H1 (cell line): ENCODE data around the gene MMEL1. TPM values are rescaled to one million over a fixed set of nuclear protein-coding genes. Genes with fewer than 3 reads are reported as not detected.

ENCODE experiments used
- CTCF ChIA-PET: fragments of 300-600 bp; sonication (Branson Sonifier 250); formaldehyde crosslinking; loops from one replicate; lab custom pipeline; 2021; ENCODE audit not compliant: partially characterized antibody; lab: Charles Lee
- POLR2A ChIA-PET: fragments of 300-600 bp; sonication (Branson Sonifier 250); formaldehyde crosslinking; loops from one replicate; lab custom pipeline; 2021; ENCODE audit warnings: inconsistent platforms; ENCODE audit not compliant: partially characterized antibody; lab: Charles Lee
- DNase-seq, 2 experiments: peaks; one replicate each; pipeline versions ENCODE4 v3.0.0 to v3.0.0-alpha.2; 2010 to 2022; ENCODE audit warnings: low spot score in 2 of 2, low read depth in 1 of 2, mixed read lengths in 1 of 2
- FAIRE-seq: peaks from 2 replicates; lab custom pipeline; 2011; peaks lifted over from hg19 to GRCh38; lab: Jason Lieb, UNC
- H2AFZ ChIP-seq: 2 replicates; pipeline ENCODE4 v1.8.1; 2012; ENCODE audit warnings: low read length, inconsistent platforms
- H2AK5ac ChIP-seq: 2 replicates; pipeline ENCODE4 v1.6.1; 2013; ENCODE audit warnings: low read depth, low read length
- H2BK120ac ChIP-seq: replicated peaks from 2 replicates; pipeline ENCODE3; 2013; ENCODE audit warnings: low read depth, low read length, inconsistent platforms
- H2BK12ac ChIP-seq: 2 replicates; pipeline ENCODE4 v1.6.1; 2013; ENCODE audit warnings: low read depth, low read length
- H2BK15ac ChIP-seq: 2 replicates; pipeline ENCODE4 v1.6.1; 2013; ENCODE audit warnings: low read length
- H2BK20ac ChIP-seq: 2 replicates; pipeline ENCODE4 v1.6.1; 2013; ENCODE audit warnings: low read length
- H2BK5ac ChIP-seq: 2 replicates; pipeline ENCODE4 v1.6.1; 2013; ENCODE audit warnings: low read depth, low read length
- H3K14ac ChIP-seq: 2 replicates; pipeline ENCODE4 v1.6.1; 2013; ENCODE audit warnings: inconsistent platforms; ENCODE audit not compliant: insufficient read length
- H3K18ac ChIP-seq: 2 replicates; pipeline ENCODE4 v1.6.1; 2013; ENCODE audit warnings: low read length; ENCODE audit errors: extremely low read depth
- H3K23ac ChIP-seq: 2 replicates; pipeline ENCODE4 v1.6.1; 2013; ENCODE audit warnings: inconsistent platforms; ENCODE audit not compliant: insufficient read length
- H3K23me2 ChIP-seq: 2 replicates; pipeline ENCODE4 v1.6.1; 2013; ENCODE audit warnings: low read depth, low read length
- H3K27ac ChIP-seq: 2 replicates; pipeline ENCODE4 v1.6.1; 2011; ENCODE audit warnings: low read depth, low read length, inconsistent platforms
- H3K27me3 ChIP-seq, 4 experiments: replicated peaks in 1 of 4; 1 replicate in 1 of 4; 2 replicates in 3 of 4; pipeline versions ENCODE4 v1.6.1 to v1.8.1; 2011 to 2013; ENCODE audit warnings: low read length in 3 of 4, mild to moderate bottlenecking in 3 of 4, inconsistent platforms in 2 of 4, mixed read lengths in 2 of 4, moderate library complexity in 1 of 4; ENCODE audit not compliant: control insufficient read depth in 3 of 4, insufficient read depth in 3 of 4; ENCODE audit errors: extremely low read depth in 1 of 4
- H3K36me3 ChIP-seq, 4 experiments: 2 replicates each; pipeline versions ENCODE4 v1.6.1 to v1.8.1; 2011 to 2013; ENCODE audit warnings: mild to moderate bottlenecking in 4 of 4, low read length in 3 of 4, moderate library complexity in 2 of 4, control low read depth in 1 of 4, inconsistent platforms in 1 of 4; ENCODE audit not compliant: insufficient read depth in 4 of 4, control insufficient read depth in 2 of 4
- H3K4ac ChIP-seq: replicated peaks from 2 replicates; pipeline ENCODE3; 2013; ENCODE audit warnings: low read length, low read depth, mixed read lengths, inconsistent platforms; ENCODE audit not compliant: insufficient read length
- H3K4me1 ChIP-seq, 4 experiments: replicated peaks in 1 of 4; 1 replicate in 1 of 4; 2 replicates in 3 of 4; pipeline versions ENCODE4 v1.6.1 to v1.8.1; 2011 to 2013; ENCODE audit warnings: low read length in 3 of 4, inconsistent platforms in 2 of 4, mixed read lengths in 1 of 4; ENCODE audit not compliant: insufficient read depth in 4 of 4, control insufficient read depth in 3 of 4
- H3K4me2 ChIP-seq, 2 experiments: 2 replicates each; pipeline versions ENCODE4 v1.6.1 to v1.8.1; 2011 to 2013; ENCODE audit warnings: low read depth in 2 of 2, low read length in 2 of 2, control low read depth in 1 of 2, inconsistent platforms in 1 of 2, mild to moderate bottlenecking in 1 of 2; ENCODE audit not compliant: insufficient read depth in 1 of 2
- H3K4me3 ChIP-seq, 4 experiments: fragments of 200-600, 300-600 bp in 1 of 4; sonication (generic), shearing (Covaris generic), sonication (Bioruptor Twin) in 1 of 4; 2 replicates each; pipeline versions ENCODE4 v1.5.1 to v1.8.1; 2011 to 2016; ENCODE audit warnings: low read length in 4 of 4, low read depth in 3 of 4, control low read depth in 2 of 4, inconsistent platforms in 2 of 4, mild to moderate bottlenecking in 2 of 4, mixed read lengths in 1 of 4, moderate library complexity in 1 of 4; ENCODE audit not compliant: insufficient read depth in 2 of 4; ENCODE audit errors: extremely low read depth in 1 of 4
- H3K56ac ChIP-seq: replicated peaks from 2 replicates; pipeline ENCODE3; 2013; ENCODE audit warnings: low read depth, mild to moderate bottlenecking, mixed read lengths, low read length, inconsistent platforms; ENCODE audit not compliant: insufficient read length
- H3K79me1 ChIP-seq: 2 replicates; pipeline ENCODE4 v1.6.1; 2013; ENCODE audit warnings: low read depth, low read length, control low read depth
- H3K79me2 ChIP-seq, 2 experiments: 2 replicates each; pipeline versions ENCODE4 v1.6.1 to v1.8.1; 2012 to 2013; ENCODE audit warnings: low read length in 2 of 2, mild to moderate bottlenecking in 2 of 2, inconsistent platforms in 1 of 2; ENCODE audit not compliant: insufficient read depth in 2 of 2, control insufficient read depth in 1 of 2
- H3K9ac ChIP-seq, 4 experiments: replicated peaks in 1 of 4; 1 replicate in 1 of 4; 2 replicates in 3 of 4; pipeline versions ENCODE4 v1.6.1 to v1.8.1; 2011 to 2013; ENCODE audit warnings: low read depth in 3 of 4, low read length in 3 of 4, control low read depth in 2 of 4, mild to moderate bottlenecking in 2 of 4, moderate library complexity in 2 of 4, inconsistent platforms in 1 of 4; ENCODE audit errors: extremely low read depth in 1 of 4
- H3K9me3 ChIP-seq, 2 experiments: 2 replicates each; pipeline versions ENCODE4 v1.6.1 to v1.8.1; 2012 to 2013; ENCODE audit warnings: mild to moderate bottlenecking in 2 of 2, moderate library complexity in 2 of 2, control low read depth in 1 of 2, inconsistent platforms in 1 of 2, low read depth in 1 of 2, low read length in 1 of 2, mixed read lengths in 1 of 2; ENCODE audit not compliant: insufficient read depth in 2 of 2
- H4K20me1 ChIP-seq, 2 experiments: replicated peaks in 1 of 2; 2 replicates each; pipeline versions ENCODE3 to v1.8.1; 2011 to 2013; ENCODE audit warnings: inconsistent platforms in 2 of 2, low read length in 2 of 2, mild to moderate bottlenecking in 1 of 2; ENCODE audit not compliant: insufficient read depth in 2 of 2, control insufficient read depth in 1 of 2
- H4K5ac ChIP-seq: 2 replicates; pipeline ENCODE4 v1.6.1; 2013; ENCODE audit warnings: low read length, low read depth, mixed read lengths, inconsistent platforms; ENCODE audit not compliant: insufficient read length
- H4K8ac ChIP-seq: 2 replicates; pipeline ENCODE4 v1.8.0; 2013; ENCODE audit warnings: mild to moderate bottlenecking, moderate library complexity, low read length, inconsistent platforms; ENCODE audit not compliant: insufficient read depth; ENCODE audit errors: extremely low read depth
- H4K91ac ChIP-seq: replicated peaks from 2 replicates; pipeline ENCODE3; 2013; ENCODE audit warnings: low read length, mixed read lengths, inconsistent platforms; ENCODE audit not compliant: insufficient read length
- BACH1 ChIP-seq: IDR thresholded peaks from 2 replicates; pipeline ENCODE4 v1.6.1; 2012; ENCODE audit warnings: low read length, improper control_type of control experiment
- CBX8 ChIP-seq: fragments of 300-800, 300-1000 bp; sonication (generic); IDR thresholded peaks from 2 replicates; pipeline ENCODE4 v1.7.1; 2016; ENCODE audit warnings: low read depth, low read length, borderline replicate concordance
- POLR2AphosphoS5 ChIP-seq: IDR thresholded peaks from 2 replicates; pipeline ENCODE4 v1.6.1; 2011; ENCODE audit warnings: low read depth, low read length
- RAD21 ChIP-seq, 2 experiments: IDR thresholded peaks in 1 of 2; conservative IDR thresholded peaks in 1 of 2; 2 replicates each; pipeline ENCODE4 v1.6.1; 2011; ENCODE audit warnings: low read depth in 2 of 2, low read length in 2 of 2, improper control_type of control experiment in 1 of 2, inconsistent platforms in 1 of 2, mild to moderate bottlenecking in 1 of 2, moderate library complexity in 1 of 2
- RBBP5 ChIP-seq: IDR thresholded peaks from 2 replicates; pipeline ENCODE4 v1.7.1; 2012; ENCODE audit warnings: low read depth, mild to moderate bottlenecking, inconsistent platforms, low read length, moderate library complexity, borderline replicate concordance
- SAP30 ChIP-seq: fragments of 300-600 bp; sonication (generic); IDR thresholded peaks from 2 replicates; pipeline ENCODE4 v1.7.1; 2012; ENCODE audit warnings: low read length, moderate library complexity, mild to moderate bottlenecking, inconsistent platforms; ENCODE audit not compliant: insufficient read depth, insufficient replicate concordance
- WGBS, 2 experiments: shearing (Covaris generic) in 1 of 2; methylation state at CpG; one replicate each; pipeline versions ENCODE4 v1.1.6 to v1.1.7; 2013 to 2015; ENCODE audit warnings: low lambda C conversion rate in 2 of 2, mixed read lengths in 2 of 2, inconsistent platforms in 1 of 2, low coverage in 1 of 2, missing lambda C conversion rate in 1 of 2; ENCODE audit not compliant: insufficient replicate concordance in 2 of 2, insufficient coverage in 1 of 2, insufficient read length in 1 of 2; ENCODE audit errors: extremely low coverage in 1 of 2, missing lambda C conversion rate in 1 of 2; 5-methylcytosine and 5-hydroxymethylcytosine counted together
- polyA plus RNA-seq, 7 experiments: library from polyadenylated mRNA; depleted of rRNA in 3 of 7; stranded (reverse) in 5 of 7; unstranded in 2 of 7; fragments of >200 nt in 5 of 7; fragments of 200-250 nt in 2 of 7; gene quantifications; 1 replicate in 5 of 7; 2 replicates in 1 of 7; 4 replicates in 1 of 7; pipeline versions ENCODE4 v1.2.1 to v1.2.3, GENCODE V29; 2011 to 2013; ENCODE audit warnings: missing spikeins in 2 of 7, mixed read lengths in 2 of 7
- total RNA-seq: library from RNA; stranded (reverse); fragmentation: NEBNext Ultra II Directional; extraction: Animal tissue kit (Norgen Biotek cat#: 25700); gene quantifications from 2 replicates; pipeline ENCODE4 v1.2.1, GENCODE V29; 2021
- TF ChIP-seq, protein P1 (sequence below): IDR thresholded peaks from 2 replicates; pipeline ENCODE4 v1.6.1; 2011; ENCODE audit warnings: low read depth, mild to moderate bottlenecking, low read length; ENCODE audit not compliant: insufficient read depth

MMEL1 gene
- total and polyA plus RNA-seq, 2 of the 8 experiments (the other 6 are each of a cell fraction or from before 2014, with no cell fraction given) = 0.91 to 1.7 TPM

DNA sequence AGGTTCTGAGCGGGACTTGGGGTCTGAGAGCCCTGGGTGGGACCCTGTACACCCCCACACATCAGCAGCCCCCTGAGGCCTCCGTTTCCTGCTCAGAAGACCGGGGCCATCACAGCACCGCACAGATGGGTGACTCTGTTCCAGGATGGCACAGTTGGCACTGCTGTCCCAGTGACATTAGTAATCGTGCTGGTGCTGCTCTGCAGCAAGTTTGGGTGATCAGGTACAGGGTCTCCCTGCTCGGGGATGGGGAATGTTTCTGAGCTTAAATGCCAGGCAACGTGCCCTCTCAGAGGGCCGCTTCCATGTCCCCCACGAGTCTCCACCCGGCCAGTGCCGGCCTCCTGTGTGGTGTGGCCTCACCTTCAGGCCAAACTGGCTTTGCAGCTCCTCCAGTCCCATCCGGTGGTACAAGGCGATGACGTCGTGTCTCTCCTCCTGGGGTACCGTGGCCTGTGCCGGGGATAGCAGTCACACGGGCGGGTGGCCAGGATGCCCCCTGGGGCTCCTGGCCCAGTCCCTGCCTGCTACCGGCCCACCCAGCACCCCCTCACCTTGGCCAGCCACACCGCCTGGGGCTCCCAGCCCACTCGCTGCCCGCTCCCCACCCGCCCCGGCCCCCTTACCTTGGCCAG, 29.2 kb downstream of the MMEL1 start:
- Histone ChIP-seq H2BK120ac (no peak overlapping the region), H3K27me3 (no peaks in the 10 kb centered on the region), H3K4me3 (no peak overlapping the region), H4K8ac (no peak overlapping the region), H2BK12ac (no peak overlapping the region), H2BK15ac (no peak overlapping the region), H3K4me2 (no peak overlapping the region), H4K5ac (no peak overlapping the region), H3K18ac (no peak overlapping the region), H3K27ac (no peak overlapping the region), H3K79me1 (no peaks in the 10 kb centered on the region), H4K91ac (no peak overlapping the region), H2BK20ac (no peak overlapping the region), H4K20me1 (no peaks in the 10 kb centered on the region), H3K4me1 (no peaks in the 10 kb centered on the region; a peak in 1 of 7 replicates), H3K56ac (no peak overlapping the region), H2AFZ (no peak overlapping the region), H3K9ac (no peak overlapping the region), H3K14ac (no peak overlapping the region), H2AK5ac (no peak overlapping the region), H3K23ac (no peak overlapping the region), H3K4ac (no peak overlapping the region), H3K23me2 (no peaks in the 10 kb centered on the region), H3K36me3 (no peaks in the 10 kb centered on the region), H3K79me2 (no peaks in the 10 kb centered on the region), H2BK5ac (no peak overlapping the region), H3K9me3 (no peaks in the 10 kb centered on the region)
- ChIA-PET CTCF (interaction anchor here (1.4 kb wide), 1 partner anchor 11 kb away, joined by 3 read pairs; no protein-coding TSS in a partner anchor), POLR2A (no interaction called here)
- TF ChIP-seq RAD21 (IDR thresholded peaks at IDR 0.05 in 1 of 2, conservative IDR thresholded peaks at IDR 0.05 in 1 of 2; ENCODE audit: low read depth in 2 of 2, low read length in 2 of 2) (no peak), BACH1 (no peak), POLR2AphosphoS5 (no peak), RBBP5 (no peak), SAP30 (no peak), CBX8 (no peak)
- TF ChIP-seq, protein P1, sequence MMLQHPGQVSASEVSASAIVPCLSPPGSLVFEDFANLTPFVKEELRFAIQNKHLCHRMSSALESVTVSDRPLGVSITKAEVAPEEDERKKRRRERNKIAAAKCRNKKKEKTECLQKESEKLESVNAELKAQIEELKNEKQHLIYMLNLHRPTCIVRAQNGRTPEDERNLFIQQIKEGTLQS = no peak
- FAIRE-seq = no peak
- no peak for DNase-seq
- WGBS, 2 experiments = 90% methylated on average over 12 of the region's 25 CpGs; no CpG with 5 or more reads in 1 of the 2 experiments
